Loucy (cell line): ENCODE results near the gene PCDHGB4.

Source experiments
- H2AFZ ChIP-seq: fragments of 200-600 bp; sonication (generic); 2 replicates; pipeline ENCODE4 v1.6.0; 2016; ENCODE audit warnings: antibody characterized with exemption, mild to moderate bottlenecking, low read length, moderate library complexity
- H3F3A ChIP-seq: fragments of 200-600 bp; 2 replicates; pipeline ENCODE4 v1.6.0; 2016; ENCODE audit warnings: antibody characterized with exemption, low read depth, mild to moderate bottlenecking
- H3K27me3 ChIP-seq: fragments of 200-600 bp; sonication (generic); 2 replicates; pipeline ENCODE4 v1.6.1; 2014; ENCODE audit warnings: low read length, mild to moderate bottlenecking; ENCODE audit not compliant: insufficient read depth, poor library complexity, severe bottlenecking
- H3K36me3 ChIP-seq: fragments of 200-600 bp; sonication (generic); 2 replicates; pipeline ENCODE4 v1.6.1; 2016; ENCODE audit warnings: low read length; ENCODE audit not compliant: insufficient read depth
- H3K4me1 ChIP-seq: fragments of 200-600 bp; sonication (generic); 2 replicates; pipeline ENCODE4 v1.5.1; 2014; ENCODE audit warnings: low read length, mild to moderate bottlenecking; ENCODE audit not compliant: insufficient read depth, poor library complexity, severe bottlenecking
- H3K4me2 ChIP-seq: fragments of 200-600 bp; sonication (generic); 2 replicates; pipeline ENCODE4 v1.6.0; 2014; ENCODE audit warnings: antibody characterized with exemption, low read length, low read depth, mild to moderate bottlenecking; ENCODE audit not compliant: poor library complexity, severe bottlenecking
- H3K4me3 ChIP-seq: fragments of 200-600 bp; sonication (generic); 2 replicates; pipeline ENCODE4 v1.5.1; 2014; ENCODE audit warnings: low read length, mild to moderate bottlenecking, mixed read lengths; ENCODE audit not compliant: poor library complexity, severe bottlenecking
- H3K79me2 ChIP-seq: fragments of 200-600 bp; sonication (generic); 2 replicates; pipeline ENCODE4 v1.6.1; 2014; ENCODE audit warnings: low read length; ENCODE audit not compliant: insufficient read depth
- H3K9ac ChIP-seq: fragments of 200-600 bp; sonication (generic); 2 replicates; pipeline ENCODE4 v1.6.0; 2014; ENCODE audit warnings: mild to moderate bottlenecking, low read depth, low read length, moderate library complexity; ENCODE audit not compliant: poor library complexity, severe bottlenecking
- H3K9me2 ChIP-seq: fragments of 200-600 bp; sonication (generic); replicated peaks from 2 replicates; pipeline ENCODE4 v1.6.1; 2016; ENCODE audit warnings: low read depth, low read length, mixed read lengths
- H3K9me3 ChIP-seq: fragments of 200-600 bp; sonication (generic); 2 replicates; pipeline ENCODE4 v1.6.1; 2014; ENCODE audit warnings: mild to moderate bottlenecking, antibody characterized with exemption, low read length, low read depth; ENCODE audit not compliant: insufficient read depth
- H4K20me1 ChIP-seq: fragments of 200-600 bp; sonication (generic); 2 replicates; pipeline ENCODE4 v1.6.0; 2014; ENCODE audit warnings: antibody characterized with exemption, low read length, mild to moderate bottlenecking; ENCODE audit not compliant: insufficient read depth, poor library complexity, severe bottlenecking
- CTCF ChIP-seq: fragments of 200-600 bp; sonication (generic); conservative IDR thresholded peaks from 2 replicates; pipeline ENCODE4 v1.5.1; 2014; ENCODE audit warnings: mild to moderate bottlenecking, antibody characterized with exemption, low read length
- EZH2phosphoT487 ChIP-seq: fragments of 200-600 bp; IDR thresholded peaks from 2 replicates; pipeline ENCODE4 v1.6.1; 2018; ENCODE audit warnings: antibody characterized with exemption, mild to moderate bottlenecking, moderate library complexity, borderline replicate concordance

Gene PCDHGB4

GRCh38 chr5:141437221-141437620, 49.7 kb downstream of the PCDHGB4 start:
- Histone ChIP-seq H2AFZ (no peak overlapping the region), H4K20me1 (no peaks in the 10 kb centered on the region), H3K9me2 (no peaks in the 10 kb centered on the region), H3K4me1 (no peaks in the 10 kb centered on the region), H3K9me3 (no peaks in the 10 kb centered on the region), H3K9ac (no peak overlapping the region), H3F3A (no peaks in the 10 kb centered on the region), H3K27me3 (no peaks in the 10 kb centered on the region), H3K4me3 (no peak overlapping the region), H3K79me2 (no peaks in the 10 kb centered on the region), H3K36me3 (no peaks in the 10 kb centered on the region), H3K4me2 (no peak overlapping the region)
- TF ChIP-seq EZH2phosphoT487: no peak
- TF ChIP-seq CTCF: no peak

GRCh38 chr5:141439411-141440141, 52.1 kb downstream of the PCDHGB4 start:
- H3K36me3 ChIP-seq: no peaks in the 10 kb centered on the region
- no peaks in the 10 kb centered on the region for H4K20me1 ChIP-seq
- no peaks in the 10 kb centered on the region for H3K27me3 ChIP-seq
- no peak overlapping the region for H3K4me3 ChIP-seq
- no peak overlapping the region for H2AFZ ChIP-seq
- H3K79me2 ChIP-seq: no peaks in the 10 kb centered on the region
- H3K9me3 ChIP-seq: no peaks in the 10 kb centered on the region
- H3K9ac ChIP-seq: no peak overlapping the region
- no peaks in the 10 kb centered on the region for H3K9me2 ChIP-seq
- H3F3A ChIP-seq: no peaks in the 10 kb centered on the region
- H3K4me1 ChIP-seq: no peaks in the 10 kb centered on the region
- no peak overlapping the region for H3K4me2 ChIP-seq
- TF ChIP-seq CTCF: no peak
- no peak for TF ChIP-seq EZH2phosphoT487
